Right hindlimb (tissue), 1 donor: ENCODE data around the gene PLD6.
A peak's percentile ranks its signal among the peaks of the same experiment; 100 is the strongest.
"Not testable (repeated sequence)": the region's sequence is repeated elsewhere in the genome, so short reads cannot be mapped to it uniquely, and the experiment has no call there.

Source experiments
- DNase-seq: peaks from one replicate; pipeline ENCODE4 v3.0.0-alpha.2; 2018

PLD6 gene

DNA sequence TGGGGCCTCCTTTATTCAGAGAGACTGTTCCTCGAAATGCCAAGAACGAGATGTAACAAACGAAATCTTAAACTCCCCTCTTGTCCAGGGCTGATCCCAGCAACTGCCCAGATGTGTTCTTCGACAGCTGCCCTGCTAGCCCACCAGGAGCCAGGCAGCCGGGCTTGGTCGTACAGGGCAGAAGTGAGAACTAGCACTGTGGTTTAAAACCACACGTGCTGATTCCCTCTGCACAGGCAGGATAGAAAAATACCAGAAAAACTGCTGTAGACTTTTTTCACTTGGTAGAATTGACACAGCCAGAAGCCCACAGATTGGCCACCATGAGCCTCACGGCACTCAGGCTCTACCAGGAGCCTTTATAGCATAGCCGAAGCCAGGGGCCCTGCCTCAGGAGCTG lies 33.1 kb downstream of the PLD6 start:
- no peak for DNase-seq

DNA sequence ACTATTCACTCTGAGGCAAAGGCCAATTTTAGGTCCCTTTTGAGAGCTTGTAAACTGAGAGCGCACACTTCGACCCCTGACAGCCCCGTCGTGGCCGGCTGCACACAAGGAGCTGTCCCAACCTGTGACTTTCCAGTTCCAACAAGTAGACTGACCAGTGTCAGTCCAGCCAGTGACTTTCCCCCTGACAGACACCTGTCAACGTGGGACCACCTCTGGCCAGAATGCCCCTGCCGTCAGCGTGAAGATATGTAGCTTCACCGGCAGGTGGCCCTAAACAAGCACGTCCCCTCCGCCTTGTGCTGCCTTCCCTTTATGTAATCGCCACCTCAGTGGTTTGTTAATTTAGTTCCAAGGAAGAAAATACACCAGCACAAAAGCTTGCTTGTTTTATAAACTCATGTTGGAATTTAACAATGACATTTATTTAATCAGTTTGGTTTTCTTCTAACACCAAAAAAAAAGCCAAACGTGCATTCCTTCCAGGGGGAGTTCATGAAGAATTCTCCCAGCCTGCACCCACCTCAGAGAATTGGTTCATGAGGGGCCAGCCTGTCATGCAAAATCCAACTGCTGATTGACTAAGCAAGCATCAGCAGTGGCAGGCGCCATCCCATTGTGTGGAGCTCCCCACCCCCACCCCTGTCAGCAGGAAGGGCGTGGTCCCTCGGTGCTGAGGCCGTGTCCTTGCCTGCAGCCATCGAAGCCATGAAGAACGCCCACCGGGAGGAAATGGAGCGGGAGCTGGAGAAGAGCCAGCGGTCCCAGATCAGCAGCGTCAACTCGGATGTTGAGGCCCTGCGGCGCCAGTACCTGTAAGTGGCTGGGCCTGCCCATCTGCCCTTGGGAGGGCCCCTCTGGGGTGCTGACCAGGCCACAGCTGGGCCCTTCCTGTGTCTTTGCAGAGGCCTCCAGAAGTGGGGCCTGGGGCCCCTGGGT lies 33.9 kb downstream of the PLD6 start:
- peak; percentile 39 for DNase-seq

DNA sequence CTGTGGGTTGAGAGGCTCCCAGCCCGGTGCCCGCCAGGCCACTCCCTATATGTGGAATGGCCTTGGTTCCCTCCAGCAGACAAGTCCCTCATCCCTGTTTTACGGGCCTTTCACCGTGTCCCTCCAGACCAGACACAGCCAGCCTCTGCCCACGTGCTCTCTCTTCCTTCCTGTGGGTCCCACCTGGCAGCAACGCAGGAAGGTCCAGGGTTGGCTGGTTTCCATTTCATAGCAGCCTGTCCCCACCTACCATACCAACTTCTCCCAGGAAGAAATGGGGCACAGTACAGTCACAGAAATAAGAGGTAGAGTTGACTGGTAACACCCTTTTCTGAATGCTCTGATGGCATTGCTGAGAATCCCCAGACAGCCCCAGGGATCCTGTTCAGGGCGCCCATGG lies 34.9 kb downstream of the PLD6 start:
- no peak for DNase-seq

DNA sequence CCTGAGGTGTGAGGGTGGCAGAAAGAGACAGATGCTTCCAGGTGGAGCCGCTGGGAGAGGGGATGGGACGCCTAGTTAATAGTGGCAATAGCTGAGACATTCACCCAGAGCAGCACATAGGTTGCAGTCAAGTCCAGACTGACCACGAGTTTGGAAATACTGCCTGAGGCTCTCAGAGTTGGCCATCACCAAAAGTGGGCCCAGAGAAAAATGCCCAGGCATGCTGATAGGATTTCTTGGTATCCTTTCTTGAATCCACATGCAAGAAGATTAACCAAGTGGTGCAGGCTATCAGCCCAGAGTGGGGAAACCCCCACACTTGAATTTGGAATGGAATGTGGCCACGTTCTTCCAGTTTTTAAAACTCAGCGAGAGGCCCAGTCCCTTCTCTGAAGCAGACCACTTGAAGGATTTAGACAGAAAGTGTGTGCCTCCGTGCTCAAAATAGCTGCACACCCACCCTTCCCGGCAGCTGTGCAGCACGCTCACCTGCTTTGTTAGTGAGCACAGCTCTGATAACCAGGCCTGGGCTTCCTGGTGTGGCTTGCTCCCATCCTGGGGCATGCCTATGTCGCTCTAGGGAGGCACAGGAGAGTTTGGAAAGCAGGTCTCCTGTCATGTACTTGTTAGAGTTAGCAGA lies 35.7 kb downstream of the PLD6 start:
- DNase-seq = no peak

DNA sequence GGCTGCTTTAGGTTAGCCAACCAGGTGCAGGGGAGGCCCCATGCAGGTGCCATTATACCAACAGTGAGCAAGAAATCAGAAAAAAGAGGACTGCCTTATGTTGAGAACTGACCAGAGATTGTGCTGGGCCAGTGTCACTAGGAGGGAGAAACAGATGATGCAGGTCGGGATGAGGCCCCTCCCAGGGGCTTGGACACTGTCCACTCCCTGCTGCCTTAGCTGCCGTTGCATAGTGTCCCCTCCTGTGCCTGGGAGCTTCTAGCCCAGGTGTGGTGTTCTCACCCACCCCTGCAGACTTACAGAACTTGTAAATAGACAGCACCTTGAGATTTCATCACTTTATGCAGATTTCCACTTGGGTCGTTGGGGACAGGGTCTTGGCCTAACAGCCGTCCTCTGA lies 36.7 kb downstream of the PLD6 start:
- no peak for DNase-seq

DNA sequence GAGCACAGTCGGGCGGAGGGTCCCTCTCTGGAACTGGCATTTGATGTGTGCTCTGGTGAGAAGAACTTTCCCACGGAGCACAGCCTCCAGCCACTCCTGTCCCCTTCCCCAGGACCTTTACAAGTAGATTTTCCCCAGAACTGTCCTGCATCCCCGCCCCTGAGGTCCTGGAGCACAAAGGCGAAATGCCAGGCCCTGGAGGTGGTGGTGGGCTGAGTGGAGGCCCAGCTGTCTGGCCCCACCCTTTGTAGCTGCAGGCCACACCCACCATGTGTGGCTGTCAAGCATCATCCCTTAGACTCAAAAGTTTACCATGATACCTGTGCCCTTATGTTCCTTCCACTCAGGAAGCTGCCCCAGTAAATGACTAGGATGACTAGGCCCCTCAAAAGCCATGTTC lies 37.7 kb downstream of the PLD6 start:
- DNase-seq = no peak

DNA sequence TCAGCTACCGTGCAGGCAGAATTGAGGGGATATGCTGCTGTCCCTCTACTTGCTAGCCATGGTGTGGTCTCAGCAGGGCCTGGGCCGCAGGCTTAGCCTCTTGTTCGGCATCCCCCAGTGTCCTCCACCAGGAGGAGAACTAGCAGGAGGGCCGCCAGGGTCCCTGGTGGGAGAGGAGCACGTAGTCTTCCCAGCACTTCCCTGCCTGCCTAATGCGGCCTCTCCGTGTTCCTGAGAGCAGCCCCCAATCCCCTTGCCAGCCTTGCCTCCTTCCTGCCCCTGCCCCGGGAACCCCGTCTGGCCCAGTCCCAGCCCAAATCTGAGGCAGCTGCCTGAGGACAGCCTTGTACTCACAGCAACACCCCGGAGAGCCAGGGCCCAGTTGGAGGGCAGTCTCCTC lies 38.1 kb downstream of the PLD6 start:
- no peak for DNase-seq

DNA sequence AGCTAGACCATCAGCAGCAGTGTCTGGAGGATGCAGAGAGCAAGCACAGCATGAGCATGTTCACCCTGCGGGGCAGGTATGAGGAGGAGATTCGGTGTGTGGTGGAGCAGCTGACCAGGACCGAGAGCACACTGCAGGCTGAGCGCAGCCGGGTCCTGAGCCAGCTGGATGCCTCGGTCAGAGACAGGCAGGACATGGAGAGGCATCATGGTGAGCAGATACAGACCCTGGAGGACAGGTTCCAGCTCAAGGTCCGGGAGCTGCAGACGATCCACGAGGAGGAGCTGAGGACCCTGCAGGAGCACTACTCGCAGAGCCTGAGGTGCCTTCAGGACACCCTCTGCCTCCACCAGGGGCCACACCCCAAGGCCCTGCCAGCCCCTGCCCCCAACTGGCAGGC lies 38.8 kb downstream of the PLD6 start:
- no peak for DNase-seq

DNA sequence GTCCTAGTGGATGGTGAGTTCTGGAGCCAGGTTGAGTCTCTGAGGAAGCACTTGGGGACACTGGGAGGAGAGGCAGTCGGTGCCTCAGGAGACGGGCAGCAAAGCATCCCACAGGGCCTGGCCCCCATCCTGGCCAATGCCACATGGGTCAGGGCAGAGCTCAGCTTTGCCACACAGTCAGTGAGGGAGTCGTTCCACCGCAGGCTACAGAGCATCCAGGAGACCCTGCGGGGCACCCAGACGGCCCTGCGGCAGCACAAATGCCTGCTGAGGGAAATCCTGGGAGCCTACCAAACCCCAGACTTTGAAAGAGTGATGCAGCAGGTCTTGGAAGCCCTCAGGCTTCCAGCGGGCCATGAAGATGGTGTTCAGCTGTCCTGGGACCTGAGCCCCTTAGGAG lies 39.7 kb downstream of the PLD6 start:
- DNase-seq = no peak

DNA sequence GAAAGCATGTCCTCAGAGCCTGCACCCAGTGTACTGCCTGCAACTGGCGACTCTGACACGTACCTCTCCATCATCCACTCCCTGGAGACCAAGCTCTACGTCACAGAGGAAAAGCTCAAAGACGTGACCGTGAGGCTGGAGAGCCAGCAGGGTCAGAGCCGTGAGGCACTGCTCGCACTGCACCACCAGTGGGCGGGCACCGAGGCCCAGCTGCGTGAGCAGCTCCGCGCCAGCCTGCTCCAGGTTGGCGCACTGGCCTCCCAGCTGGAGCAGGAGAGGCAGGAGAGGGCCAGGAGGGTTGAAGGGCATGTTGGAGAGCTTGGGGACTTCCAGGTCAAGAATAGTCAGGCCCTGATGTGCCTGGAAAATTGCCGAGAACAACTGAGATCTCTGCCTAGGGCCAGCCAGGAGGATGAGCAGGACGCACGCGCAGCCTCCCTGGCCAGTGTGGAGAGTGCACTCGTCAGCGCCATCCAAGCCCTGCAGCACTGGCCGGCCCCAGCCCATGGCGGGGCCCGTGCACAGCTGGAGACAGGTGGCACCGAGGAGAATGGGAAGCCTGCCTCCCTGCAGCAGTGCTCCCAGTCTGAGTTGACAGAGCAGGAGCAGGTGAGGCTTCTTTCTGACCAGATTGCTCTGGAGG lies 40.3 kb downstream of the PLD6 start:
- no peak for DNase-seq

DNA sequence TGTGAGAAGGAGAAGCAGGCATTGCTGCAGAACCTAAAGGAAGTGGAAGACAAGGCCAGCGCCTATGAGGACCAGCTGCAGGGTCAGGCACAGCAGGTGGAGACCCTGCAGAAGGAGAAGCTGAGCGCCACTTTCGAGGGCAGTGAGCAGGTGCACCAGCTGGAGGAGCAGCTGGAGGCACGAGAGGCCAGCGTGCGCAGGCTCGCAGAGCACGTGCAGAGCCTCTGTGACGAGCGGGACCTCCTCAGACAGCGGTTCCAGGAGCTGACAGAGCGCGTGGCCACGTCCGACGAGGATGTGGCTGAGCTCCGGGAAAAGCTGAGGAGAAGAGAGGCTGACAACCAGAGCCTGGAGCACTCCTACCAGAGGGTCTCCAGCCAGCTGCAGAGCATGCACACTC lies 41.5 kb downstream of the PLD6 start:
- DNase-seq = no peak

DNA sequence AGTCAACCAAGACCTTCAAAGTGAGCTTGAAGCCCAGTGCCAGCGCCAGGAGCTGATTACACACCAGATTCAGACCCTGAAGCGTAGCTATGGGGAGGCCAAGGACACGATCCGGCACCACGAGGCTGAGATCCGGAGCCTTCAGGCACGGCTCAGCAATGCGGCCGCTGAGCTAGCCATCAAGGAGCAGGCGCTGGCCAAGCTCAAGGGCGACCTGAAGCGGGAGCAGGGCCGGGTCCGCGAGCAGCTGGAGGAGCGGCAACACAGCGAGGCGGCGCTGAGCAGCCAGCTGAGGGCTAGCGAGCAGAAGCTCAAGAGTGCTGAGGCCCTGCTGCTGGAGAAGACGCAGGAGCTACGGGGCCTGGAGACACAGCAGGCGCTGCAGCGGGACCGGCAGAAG lies 42.0 kb downstream of the PLD6 start:
- no peak for DNase-seq

DNA sequence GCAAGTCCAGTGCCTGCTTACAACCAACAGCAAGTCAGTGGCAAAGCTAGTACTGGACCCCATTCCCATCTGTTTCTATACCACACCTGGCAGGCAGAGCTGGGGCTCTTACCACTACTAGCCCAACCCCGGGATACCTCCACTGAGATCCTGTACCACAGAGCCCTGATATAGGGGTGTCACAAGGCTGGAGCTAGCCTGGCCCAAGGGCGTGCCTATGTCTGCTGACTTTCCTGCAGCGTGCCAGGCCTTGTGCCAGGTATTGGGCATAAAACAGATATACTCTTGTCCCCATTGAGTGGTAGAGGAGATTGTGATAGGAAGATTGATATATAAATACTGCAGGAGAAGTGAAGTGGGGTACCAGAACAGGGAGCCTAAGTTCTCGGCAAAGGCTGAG lies 44.4 kb downstream of the PLD6 start:
- no peak for DNase-seq

DNA sequence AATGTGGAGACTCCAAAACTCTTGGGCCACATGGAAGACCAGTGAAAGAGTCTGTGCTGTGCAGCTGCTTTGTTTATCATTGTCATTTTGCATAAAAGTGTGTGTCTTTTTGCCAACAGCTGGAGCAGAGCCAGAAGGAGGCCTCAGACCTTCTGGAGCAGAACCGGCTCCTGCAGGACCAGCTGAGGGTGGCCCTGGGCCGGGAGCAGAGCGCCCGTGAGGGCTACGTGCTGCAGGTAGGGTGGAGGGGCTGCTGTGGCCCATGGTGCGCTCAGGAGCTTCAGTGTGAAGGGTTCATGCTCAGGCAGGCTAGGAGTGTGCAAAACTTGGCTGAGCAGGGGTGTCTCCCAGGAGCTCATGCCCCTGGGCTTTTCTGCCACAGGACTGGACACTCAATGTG lies 45.0 kb downstream of the PLD6 start:
- no peak for DNase-seq

DNA sequence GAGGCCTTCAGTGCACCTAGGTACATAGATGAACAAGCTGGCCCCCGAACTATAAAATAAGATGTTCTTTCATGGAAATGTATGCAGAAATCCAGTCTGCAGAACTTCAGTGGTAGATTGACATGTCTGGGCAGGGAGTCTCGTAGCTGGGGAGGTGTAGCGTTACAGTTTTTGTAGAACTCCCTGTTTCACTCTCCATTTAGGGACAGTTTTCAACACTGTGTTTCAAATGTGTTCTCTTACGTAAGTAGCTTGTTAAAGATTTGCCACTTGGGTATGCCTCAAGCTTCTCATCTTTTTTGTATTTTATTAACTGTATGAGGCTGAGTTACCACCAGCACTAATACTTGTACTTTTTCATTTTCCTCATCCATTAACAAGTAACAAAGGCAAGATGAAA lies 46.6 kb downstream of the PLD6 start:
- no peak for DNase-seq

DNA sequence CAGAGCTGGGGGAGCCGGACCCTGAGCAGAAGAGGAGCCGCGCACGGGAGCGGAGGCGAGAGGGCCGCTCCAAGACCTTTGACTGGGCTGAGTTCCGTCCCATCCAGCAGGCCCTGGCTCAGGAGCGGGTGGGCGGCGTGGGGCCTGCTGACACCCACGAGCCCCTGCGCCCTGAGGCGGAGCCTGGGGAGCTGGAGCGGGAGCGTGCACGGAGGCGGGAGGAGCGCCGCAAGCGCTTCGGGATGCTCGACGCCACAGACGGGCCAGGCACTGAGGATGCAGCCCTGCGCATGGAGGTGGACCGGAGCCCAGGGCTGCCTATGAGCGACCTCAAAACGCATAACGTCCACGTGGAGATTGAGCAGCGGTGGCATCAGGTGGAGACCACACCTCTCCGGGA lies 47.6 kb downstream of the PLD6 start:
- DNase-seq = not testable (repeated sequence)

DNA sequence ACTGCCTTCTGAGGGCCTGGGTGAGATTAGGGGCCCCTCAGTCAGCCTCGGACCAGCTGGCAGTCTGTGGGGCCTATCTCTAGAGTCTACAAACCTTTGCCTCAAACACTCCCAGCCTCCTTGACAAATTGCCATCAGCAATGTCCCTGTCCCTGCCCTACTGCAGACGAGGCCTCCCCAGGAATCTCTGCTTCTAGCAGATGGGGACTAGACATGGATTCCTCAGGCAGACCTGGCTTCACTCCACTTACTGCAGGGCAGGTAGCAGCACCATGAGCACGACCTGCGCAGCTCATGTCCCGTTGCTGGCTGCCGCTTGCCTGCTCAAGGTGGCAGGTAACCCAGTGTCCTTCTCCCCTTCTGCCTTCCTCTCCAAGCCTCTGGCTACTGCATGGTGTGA lies 49.1 kb downstream of the PLD6 start:
- no peak for DNase-seq

DNA sequence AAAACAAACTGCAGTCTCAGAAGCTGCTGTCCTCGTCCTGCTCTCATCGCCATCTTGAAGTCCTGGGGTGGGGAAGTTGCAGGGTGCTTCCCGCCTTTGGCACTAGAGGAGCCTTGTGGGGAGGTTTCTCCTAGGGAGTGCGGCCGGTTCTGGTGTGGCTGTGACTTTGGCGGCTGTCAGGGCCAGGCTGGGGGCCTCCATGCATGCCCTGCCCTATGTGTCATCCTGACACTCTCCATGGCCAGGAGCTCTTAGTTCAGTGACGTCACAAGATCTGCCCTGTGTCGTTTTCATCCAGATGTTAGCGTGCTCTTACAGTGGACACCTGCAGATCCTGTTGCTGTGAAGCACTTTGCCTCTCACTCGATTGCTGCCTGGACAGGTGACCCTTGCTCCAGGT lies 49.6 kb downstream of the PLD6 start:
- DNase-seq = no peak

DNA sequence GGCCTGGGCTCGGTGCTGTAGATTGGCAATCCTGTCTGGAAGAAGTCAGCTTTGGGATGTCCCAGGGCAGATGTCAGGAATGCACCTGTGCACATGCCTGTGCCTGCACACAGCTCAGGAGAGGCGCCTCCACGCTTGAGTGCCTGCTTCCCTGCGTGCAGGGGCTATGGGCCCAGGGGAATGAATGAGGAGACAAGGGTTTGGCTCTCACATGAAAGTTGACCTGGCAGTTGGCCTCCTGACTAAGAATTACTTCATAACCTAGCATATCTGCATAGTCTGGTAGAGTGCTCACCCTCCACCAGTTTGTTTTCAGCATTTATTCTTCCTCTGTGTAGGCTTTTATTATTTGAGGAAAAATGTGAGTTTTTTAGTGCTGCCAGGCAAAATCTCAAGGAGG lies 50.0 kb downstream of the PLD6 start:
- DNase-seq = no peak

DNA sequence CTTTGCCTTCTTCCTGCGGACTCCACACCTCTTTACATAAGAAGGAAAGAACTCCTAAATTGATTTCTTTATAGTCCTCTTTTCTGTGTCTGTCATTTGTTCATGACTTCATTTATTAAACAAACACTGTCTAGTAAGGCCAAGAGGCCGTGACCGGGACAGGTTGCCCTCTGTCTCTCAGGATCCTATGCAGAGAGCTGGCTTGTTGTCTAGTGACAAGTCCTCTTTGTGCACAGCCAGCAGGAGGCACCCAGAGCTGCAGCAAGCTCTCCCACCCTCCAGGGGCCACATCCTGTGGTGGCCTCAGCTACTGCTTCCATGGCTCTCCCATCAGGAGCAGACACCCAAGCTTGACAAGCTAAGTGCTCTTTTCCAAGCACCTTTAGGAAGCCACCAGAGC lies 50.6 kb downstream of the PLD6 start:
- no peak for DNase-seq

DNA sequence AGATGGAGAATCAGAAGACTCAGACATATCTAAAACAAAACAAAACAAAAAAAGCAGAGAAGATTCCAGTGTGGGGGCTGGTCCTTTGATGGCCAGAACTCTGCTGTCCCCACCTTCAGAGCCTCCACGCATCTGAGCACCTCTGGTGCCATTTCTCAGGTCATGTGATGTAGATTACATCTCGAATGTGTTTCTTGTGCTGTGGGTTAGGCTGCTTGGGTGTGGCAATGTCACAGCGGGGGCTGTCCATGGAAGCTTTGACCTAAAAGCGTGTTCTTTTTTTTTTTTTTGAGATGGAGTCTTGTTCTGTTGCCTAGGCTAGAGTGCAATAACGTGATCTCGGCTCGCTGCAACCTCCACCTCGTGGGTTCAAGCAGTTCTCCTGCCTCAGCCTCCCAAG lies 51.2 kb downstream of the PLD6 start:
- no peak for DNase-seq

DNA sequence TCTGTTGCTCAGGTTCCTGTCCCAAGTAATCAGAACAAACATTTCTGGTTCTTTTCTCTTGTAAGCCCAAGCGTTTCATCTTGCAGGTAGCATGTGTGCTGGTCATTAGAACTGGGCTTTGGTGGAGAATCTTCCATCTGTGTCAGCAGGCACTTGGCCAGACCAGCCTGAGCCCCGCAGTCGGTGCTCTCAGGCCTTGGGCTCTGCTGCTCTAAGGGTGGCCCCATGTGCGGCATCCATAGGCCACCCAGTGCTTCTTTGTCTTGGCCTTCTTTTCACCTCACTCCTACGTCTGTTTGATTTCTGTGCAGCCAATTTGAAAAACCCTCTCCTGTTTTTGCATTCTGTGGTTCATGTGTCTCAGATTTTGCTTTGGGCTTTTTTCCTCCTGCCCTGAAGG lies 51.6 kb downstream of the PLD6 start:
- DNase-seq = no peak

DNA sequence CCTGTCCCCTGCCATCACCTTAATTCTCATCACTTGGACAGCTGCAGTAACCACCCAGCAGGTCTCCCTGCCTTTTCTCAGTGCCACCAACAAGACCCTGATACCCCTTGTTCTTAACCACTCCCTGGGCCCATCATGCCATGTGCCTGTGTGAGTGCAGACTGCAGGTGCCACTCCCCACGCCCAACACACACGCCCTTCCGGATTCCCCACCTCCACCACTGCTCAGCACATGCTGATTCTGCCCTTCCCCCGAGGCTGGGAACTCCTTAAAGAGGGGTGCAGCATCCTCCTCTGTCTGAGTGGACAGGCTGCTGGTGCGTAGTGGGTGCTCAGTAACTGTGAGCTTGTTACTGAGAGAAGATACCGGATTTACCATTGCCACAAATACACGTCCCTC lies 52.4 kb downstream of the PLD6 start:
- no peak for DNase-seq

DNA sequence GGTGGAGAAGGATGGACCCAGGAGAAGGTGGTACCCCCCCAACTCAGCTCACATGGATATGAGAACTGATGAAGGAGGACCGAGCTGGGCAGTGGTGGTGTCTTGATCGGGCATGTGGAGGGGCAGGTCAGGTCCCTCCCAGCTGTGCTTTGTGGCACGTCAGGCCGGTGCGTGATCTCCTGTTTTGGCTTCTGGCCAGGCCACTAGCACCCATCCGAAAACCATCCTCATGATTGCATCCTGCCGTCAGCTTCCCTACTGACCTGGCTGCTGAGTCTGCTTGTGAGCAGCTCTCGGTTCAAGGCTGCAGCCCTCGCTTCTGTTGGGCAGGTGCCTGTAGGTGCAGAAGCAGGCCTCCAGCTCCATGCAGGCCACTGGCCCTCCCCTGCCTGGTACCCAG lies 53.1 kb downstream of the PLD6 start:
- DNase-seq = no peak
